ENCODE data around the gene MYO7A. TPM values are rescaled to one million over a fixed set of nuclear protein-coding genes. Genes with fewer than 3 reads are reported as not detected.

MYO7A gene
- total RNA-seq, 2 donors from 2014 or later = 10.4 to 12.9 TPM

- no peak for TF ChIP-seq POLR2A (IDR thresholded peaks at IDR 0.05)
- TF ChIP-seq, protein P1, sequence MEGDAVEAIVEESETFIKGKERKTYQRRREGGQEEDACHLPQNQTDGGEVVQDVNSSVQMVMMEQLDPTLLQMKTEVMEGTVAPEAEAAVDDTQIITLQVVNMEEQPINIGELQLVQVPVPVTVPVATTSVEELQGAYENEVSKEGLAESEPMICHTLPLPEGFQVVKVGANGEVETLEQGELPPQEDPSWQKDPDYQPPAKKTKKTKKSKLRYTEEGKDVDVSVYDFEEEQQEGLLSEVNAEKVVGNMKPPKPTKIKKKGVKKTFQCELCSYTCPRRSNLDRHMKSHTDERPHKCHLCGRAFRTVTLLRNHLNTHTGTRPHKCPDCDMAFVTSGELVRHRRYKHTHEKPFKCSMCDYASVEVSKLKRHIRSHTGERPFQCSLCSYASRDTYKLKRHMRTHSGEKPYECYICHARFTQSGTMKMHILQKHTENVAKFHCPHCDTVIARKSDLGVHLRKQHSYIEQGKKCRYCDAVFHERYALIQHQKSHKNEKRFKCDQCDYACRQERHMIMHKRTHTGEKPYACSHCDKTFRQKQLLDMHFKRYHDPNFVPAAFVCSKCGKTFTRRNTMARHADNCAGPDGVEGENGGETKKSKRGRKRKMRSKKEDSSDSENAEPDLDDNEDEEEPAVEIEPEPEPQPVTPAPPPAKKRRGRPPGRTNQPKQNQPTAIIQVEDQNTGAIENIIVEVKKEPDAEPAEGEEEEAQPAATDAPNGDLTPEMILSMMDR (IDR thresholded peaks at IDR 0.05) = no peak
- no peaks in the 10 kb centered on the region for H3K27me3 ChIP-seq
- H3K36me3 ChIP-seq (replicated peaks in 1 of 2; ENCODE audit: insufficient read depth in 1 of 2, low read depth in 2 of 2) = no peaks in the 10 kb centered on the region
- 80 to 81% methylated on average over 11 to 22 of the region's 22 CpGs for WGBS, 2 donors
- intact Hi-C loops (cut with DNase I) = loop anchor here (5.0 kb wide), 1 partner anchor 60 kb away; no protein-coding TSS in a partner anchor
- H3K4me1 ChIP-seq = no peaks in the 10 kb centered on the region
- no peak overlapping the region for H3K27ac ChIP-seq
- no peak overlapping the region for H3K4me3 ChIP-seq
- no peaks in the 10 kb centered on the region for H3K9me3 ChIP-seq
- DNase-seq (no peak), ATAC-seq (no peak)
Measured at GRCh38 chr11:77181799-77182541, 53.9 kb downstream of the MYO7A start.

GRCh38 chr11:77182542-77183430 lies 54.7 kb downstream of the MYO7A start:
- WGBS, 2 donors = 90% methylated on average over 21 of the region's 21 CpGs
- Histone ChIP-seq H3K4me3 (no peak overlapping the region), H3K9me3 (no peaks in the 10 kb centered on the region), H3K4me1 (no peaks in the 10 kb centered on the region), H3K27me3 (no peaks in the 10 kb centered on the region), H3K27ac (no peak overlapping the region), H3K36me3 (replicated peaks in 1 of 2; ENCODE audit: insufficient read depth in 1 of 2, low read depth in 2 of 2) (no peaks in the 10 kb centered on the region)
- no peak for ATAC-seq
- DNase-seq = no peak
- no peak for TF ChIP-seq POLR2A (IDR thresholded peaks at IDR 0.05)
- TF ChIP-seq, protein P1 (IDR thresholded peaks at IDR 0.05) = no peak
- intact Hi-C loops (cut with DNase I) = loop anchor here (5.0 kb wide), 1 partner anchor 60 kb away; no protein-coding TSS in a partner anchor

DNA sequence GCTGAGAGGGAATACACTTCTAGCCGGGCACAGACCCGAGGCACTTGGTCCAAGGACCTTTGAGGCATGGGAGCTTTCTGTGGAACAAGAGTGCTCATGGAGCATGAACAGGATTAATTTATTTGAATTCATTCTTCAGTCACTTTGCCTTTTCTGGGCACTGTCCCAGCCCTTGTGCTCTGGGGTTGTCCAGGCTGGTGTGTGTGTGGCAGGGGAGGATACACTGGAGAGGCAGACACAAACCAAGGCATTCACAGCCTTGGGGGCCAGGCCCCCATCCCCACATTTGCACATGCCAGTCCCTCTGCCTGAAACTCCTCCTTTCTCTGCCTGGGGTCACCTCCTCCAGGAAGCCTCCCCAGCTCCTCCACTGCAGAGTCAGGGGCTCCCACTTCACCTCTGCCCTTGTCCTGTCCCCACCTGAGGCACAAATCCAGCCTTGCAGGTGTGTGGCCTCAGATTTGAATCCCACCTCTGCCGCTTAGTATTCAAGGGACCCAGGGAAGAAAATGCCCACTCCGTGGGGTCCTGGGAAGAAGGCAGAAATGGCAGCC lies 55.5 kb downstream of the MYO7A start:
- Histone ChIP-seq H3K27me3 (no peaks in the 10 kb centered on the region), H3K4me3 (no peak overlapping the region), H3K4me1 (no peaks in the 10 kb centered on the region), H3K9me3 (no peaks in the 10 kb centered on the region), H3K27ac (no peak overlapping the region), H3K36me3 (replicated peaks in 1 of 2; ENCODE audit: insufficient read depth in 1 of 2, low read depth in 2 of 2) (no peaks in the 10 kb centered on the region)
- no peak for DNase-seq
- intact Hi-C loops (cut with DNase I) = loop anchor here (5.0 kb wide), 1 partner anchor 61 kb away; no protein-coding TSS in a partner anchor
- WGBS, 2 donors = 87 to 90% methylated on average over 3 to 4 of the region's 4 CpGs
- no peak for ATAC-seq
- TF ChIP-seq POLR2A (IDR thresholded peaks at IDR 0.05) = no peak
- TF ChIP-seq, protein P1 (IDR thresholded peaks at IDR 0.05) = no peak

DNA sequence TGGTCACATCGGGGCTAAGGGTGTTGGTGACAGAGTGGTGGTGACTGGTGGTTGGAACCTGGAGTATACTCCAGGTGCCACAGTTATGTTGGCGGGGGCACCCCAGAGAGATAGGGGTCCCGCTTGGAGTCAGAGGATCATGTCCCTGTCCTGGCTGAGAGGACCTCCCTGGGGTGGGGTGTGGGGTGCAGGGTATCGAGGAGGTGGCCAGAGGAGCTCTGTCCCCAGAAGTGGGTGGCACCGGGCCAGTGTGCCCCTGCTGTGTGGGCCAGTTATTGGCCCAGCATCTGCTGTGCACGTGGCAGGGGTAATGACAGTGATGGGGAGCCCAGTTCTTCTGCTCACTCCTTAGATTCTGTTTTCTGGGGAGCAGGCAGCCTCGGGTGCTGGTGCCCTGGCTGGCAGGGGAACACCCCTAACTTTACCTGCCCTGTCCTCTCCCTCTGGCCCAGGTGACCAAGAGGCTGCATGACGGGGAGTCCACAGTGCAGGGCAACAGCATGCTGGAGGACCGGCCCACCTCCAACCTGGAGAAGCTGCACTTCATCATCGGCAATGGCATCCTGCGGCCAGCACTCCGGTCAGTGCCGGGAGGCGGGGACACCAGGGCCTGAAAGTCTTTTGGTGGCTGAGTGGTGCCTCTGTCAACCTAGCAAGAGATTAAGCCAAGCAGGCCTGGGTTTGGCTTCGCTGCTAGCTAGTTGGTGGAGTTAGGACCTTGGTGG lies 56.3 kb downstream of the MYO7A start:
- 77 to 88% methylated on average over 3 to 14 of the region's 15 CpGs for WGBS, 2 donors
- ATAC-seq (no peak), DNase-seq (no peak)
- no peak overlapping the region for H3K4me3 ChIP-seq
- H3K36me3 ChIP-seq (replicated peaks in 1 of 2; ENCODE audit: insufficient read depth in 1 of 2, low read depth in 2 of 2) = no peaks in the 10 kb centered on the region
- H3K4me1 ChIP-seq = no peaks in the 10 kb centered on the region
- no peaks in the 10 kb centered on the region for H3K27me3 ChIP-seq
- TF ChIP-seq POLR2A (IDR thresholded peaks at IDR 0.05) = no peak
- TF ChIP-seq, protein P1 (IDR thresholded peaks at IDR 0.05) = no peak
- no peak overlapping the region for H3K27ac ChIP-seq
- intact Hi-C loops (cut with DNase I) = loop anchor here (5.0 kb wide), 1 partner anchor 62 kb away; no protein-coding TSS in a partner anchor
- no peaks in the 10 kb centered on the region for H3K9me3 ChIP-seq

Measured in body of pancreas (tissue), 4 donors.